HG02938 (cell line): Measurements from ENCODE around the gene ZNF133.

Experiments
- ATAC-seq: cut with Tn5 transposase; IDR thresholded peaks from one replicate; pipeline ENCODE4 v1.9.1; 2021; ENCODE audit warnings: mild to moderate bottlenecking, moderate library complexity; ENCODE audit not compliant: unreplicated experiment

Gene ZNF133

DNA sequence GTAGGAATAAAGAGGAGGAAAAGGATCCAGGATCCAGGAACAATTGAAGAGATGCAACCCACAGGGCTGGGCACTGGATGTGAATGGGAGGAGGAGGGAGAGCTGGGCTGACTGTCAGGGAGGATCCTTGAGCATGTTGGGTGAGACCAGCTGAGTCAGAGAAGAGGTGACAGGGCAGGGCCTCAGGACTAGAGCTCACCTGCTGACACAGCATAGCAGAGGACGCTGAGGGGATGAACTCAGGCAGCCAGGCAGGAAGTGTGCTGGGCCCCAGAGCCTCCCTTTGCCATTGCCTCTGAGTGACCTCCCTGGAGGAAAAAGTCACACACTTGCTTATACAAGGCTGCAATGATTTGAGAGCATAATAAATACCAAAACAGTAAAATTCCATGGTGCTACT is 72.3 kb downstream of the ZNF133 start:
- ATAC-seq = no peak

DNA sequence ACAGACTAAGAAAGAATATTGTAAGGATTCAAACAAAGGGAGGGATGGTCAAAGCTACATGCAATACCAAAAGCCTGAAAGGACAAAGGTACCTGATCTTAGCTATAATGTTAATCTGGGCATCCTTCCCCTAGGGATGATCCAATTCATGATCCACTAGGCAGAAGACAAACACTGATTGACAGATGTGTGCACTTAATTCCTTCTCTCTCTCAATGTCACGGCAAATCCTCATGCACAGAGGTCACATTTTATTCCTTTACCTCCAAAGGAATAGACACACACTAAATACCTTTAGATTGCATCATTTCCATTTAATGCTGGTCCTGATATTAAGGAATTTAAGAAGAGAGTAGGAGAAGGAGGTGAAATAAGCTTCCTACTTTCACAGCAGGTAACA is 73.4 kb downstream of the ZNF133 start:
- no peak for ATAC-seq

DNA sequence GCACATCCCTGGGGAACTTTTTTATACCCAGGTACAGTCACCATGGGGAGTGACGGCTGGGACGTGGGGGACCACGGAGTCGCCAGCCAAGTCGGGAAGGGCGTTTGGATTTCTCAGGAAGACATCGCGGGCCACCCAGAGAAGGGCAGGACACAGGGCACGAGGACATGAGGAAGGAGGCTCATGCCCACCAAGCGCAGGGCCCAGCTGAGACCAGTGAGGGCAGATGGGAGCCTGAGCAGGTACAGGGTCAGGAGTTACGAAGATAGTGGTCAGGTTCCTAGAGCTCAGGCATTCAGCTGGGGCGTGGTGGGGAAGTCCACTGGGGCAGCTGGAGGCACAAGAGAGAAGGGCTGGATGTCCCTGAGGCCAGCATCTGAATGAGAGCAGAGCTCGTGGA is 74.6 kb downstream of the ZNF133 start:
- ATAC-seq = no peak

DNA sequence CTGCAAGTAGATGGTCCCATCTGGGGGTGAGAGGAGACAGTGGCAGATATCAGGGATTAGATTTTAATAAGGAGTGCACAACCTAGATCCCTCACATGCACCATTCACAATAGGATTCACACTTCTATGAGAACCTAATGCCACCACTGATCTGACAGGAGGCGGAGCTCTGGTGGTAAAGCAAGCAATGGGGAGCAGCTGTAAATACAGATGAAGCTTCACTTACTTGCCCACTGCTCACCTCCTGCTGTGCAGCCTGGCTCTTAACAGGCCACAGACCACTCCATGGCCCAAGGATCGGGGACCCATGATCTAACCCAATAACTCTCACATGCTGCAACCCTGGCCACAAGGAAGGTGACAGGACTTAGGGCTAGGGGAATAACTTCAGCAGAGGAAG is 75.4 kb downstream of the ZNF133 start:
- ATAC-seq = no peak

DNA sequence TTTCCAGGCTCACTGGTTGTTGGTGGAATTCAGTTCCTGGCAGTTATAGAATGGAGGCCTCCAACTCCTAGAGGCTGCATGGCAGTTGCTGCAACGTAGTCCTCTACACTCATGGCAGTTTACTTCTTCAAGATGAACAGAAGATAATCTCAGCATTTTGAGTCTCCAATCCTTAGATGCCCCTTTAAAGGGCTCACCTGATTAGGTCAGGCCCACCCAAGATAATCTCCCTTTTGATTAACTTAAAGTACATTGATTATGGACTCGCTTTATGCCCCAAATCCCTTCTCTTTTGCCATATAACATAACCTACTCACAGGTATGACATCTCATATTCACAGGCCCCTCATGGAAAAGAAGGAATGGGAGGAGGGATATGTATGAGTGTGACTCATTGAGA is 76.4 kb downstream of the ZNF133 start:
- ATAC-seq = no peak
